Activated B cell treated with CpG ODN at 0.5 μM for 24 hours (primary cell): ENCODE results near the gene KDM6B. TPM values are rescaled to one million over a fixed set of nuclear protein-coding genes. Genes with fewer than 3 reads are reported as not detected.
A peak's percentile ranks its signal among the peaks of the same experiment; 100 is the strongest.

Experiments used
- ATAC-seq: fragments of 200-7000 bp; cut with Tn5 transposase; one replicate; pipeline ENCODE4 v1.10.0; 2021; ENCODE audit warnings: low read depth, mild to moderate bottlenecking, moderate library complexity
- CTCF ChIA-PET: fragments of 350-600 bp; sonication (Branson Sonifier 250); formaldehyde crosslinking; loops from one replicate; lab custom pipeline; 2021; ENCODE audit warnings: antibody characterized with exemption; lab: Charles Lee
- POLR2A ChIA-PET: fragments of 350-600 bp; sonication (Branson Sonifier 250); formaldehyde crosslinking; loops from one replicate; lab custom pipeline; 2021; ENCODE audit warnings: antibody characterized with exemption; lab: Charles Lee
- DNase-seq: peaks from one replicate; pipeline ENCODE4 v3.0.0; 2022
- H3K27ac Mint-ChIP-seq: one replicate; pipeline ENCODE4 v1.8.0; 2020; ENCODE audit warnings: mixed read lengths
- H3K27me3 Mint-ChIP-seq: one replicate; pipeline ENCODE4 v1.8.0; 2021; ENCODE audit warnings: mixed read lengths
- H3K36me3 Mint-ChIP-seq: one replicate; pipeline ENCODE4 v1.8.0; 2021; ENCODE audit warnings: low read depth, mixed read lengths
- H3K4me1 Mint-ChIP-seq: one replicate; pipeline ENCODE4 v1.8.0; 2021; ENCODE audit warnings: mixed read lengths
- H3K4me3 Mint-ChIP-seq: one replicate; pipeline ENCODE4 v1.8.0; 2020; ENCODE audit warnings: mild to moderate bottlenecking, mixed read lengths
- H3K9me3 Mint-ChIP-seq: one replicate; pipeline ENCODE4 v1.8.0; 2020; ENCODE audit warnings: mixed read lengths
- CTCF ChIP-seq: fragments of 200-600 bp; IDR thresholded peaks from one replicate; pipeline ENCODE4 v1.8.0; 2022; ENCODE audit warnings: antibody characterized with exemption, mild to moderate bottlenecking
- intact Hi-C: fragments of 100-400 bp; cut with micrococcal nuclease; formaldehyde crosslinking; loops from one replicate; pipeline ENCODE4 v1.15.1; 2024
- total RNA-seq: library from RNA; stranded (reverse); gene quantifications from 2 replicates; pipeline ENCODE4 v1.2.3, GENCODE V29; 2022

KDM6B gene
- total RNA-seq, 1 donor from 2014 or later, result 70.8 TPM

- ChIA-PET POLR2A (interaction anchor here (3.9 kb wide), 1 partner anchor 14 kb away, joined by 35 read pairs; no protein-coding TSS in a partner anchor), CTCF (interaction anchor here (3.2 kb wide), 1 partner anchor 14 kb away, joined by 35 read pairs; no protein-coding TSS in a partner anchor)
- DNase-seq (no peak), ATAC-seq (no peak)
- Mint-ChIP-seq H3K36me3 (peaks cover 70% of the 10 kb centered on the region), H3K9me3 (no peaks in the 10 kb centered on the region), H3K27me3 (no peaks in the 10 kb centered on the region), H3K27ac (no peak overlapping the region), H3K4me3 (no peak overlapping the region), H3K4me1 (peaks cover 47% of the 10 kb centered on the region)
- intact Hi-C loops, result no loop called here
- no peak for TF ChIP-seq CTCF
Measured at GRCh38 chr17:7849130-7849750, 15.2 kb downstream of the KDM6B start.

GRCh38 chr17:7849751-7850504 is 15.9 kb downstream of the KDM6B start:
- Mint-ChIP-seq H3K27ac (peak overlapping the region; percentile 30), H3K9me3 (no peaks in the 10 kb centered on the region), H3K4me3 (no peak overlapping the region), H3K4me1 (peaks cover 47% of the 10 kb centered on the region), H3K36me3 (peaks cover 68% of the 10 kb centered on the region), H3K27me3 (no peaks in the 10 kb centered on the region)
- ChIA-PET POLR2A (interaction anchor here (1.3 to 3.9 kb wide), 4 partner anchors 8 to 164 kb away, joined by 4 to 35 read pairs (median 8); partner anchors contain the start of gene KDM6B), CTCF (interaction anchor here (1.0 to 3.2 kb wide), 5 partner anchors 11 to 106 kb away, joined by 3 to 35 read pairs (median 7); partner anchors contain the start of gene KDM6B)
- DNase-seq, result no peak
- no peak for TF ChIP-seq CTCF
- intact Hi-C loops, result loop anchor here (10.0 kb wide), 1 partner anchor 375 kb away; no protein-coding TSS in a partner anchor
- no peak for ATAC-seq

GRCh38 chr17:7850701-7851437 is 16.9 kb downstream of the KDM6B start:
- ChIA-PET POLR2A (interaction anchor here (0.6 to 3.9 kb wide), 6 partner anchors 9 to 165 kb away, joined by 3 to 35 read pairs (median 6); partner anchors contain the start of gene KDM6B), CTCF (interaction anchor here (1.0 to 3.2 kb wide), 10 partner anchors 9 to 164 kb away, joined by 3 to 35 read pairs (median 4); partner anchors contain the start of genes KDM6B and TP53)
- Mint-ChIP-seq H3K4me3 (peak overlapping the region; percentile 62), H3K4me1 (peaks cover 44% of the 10 kb centered on the region), H3K36me3 (peaks cover 66% of the 10 kb centered on the region), H3K27ac (peak overlapping the region; percentile 71), H3K9me3 (no peaks in the 10 kb centered on the region), H3K27me3 (no peaks in the 10 kb centered on the region)
- TF ChIP-seq CTCF, result no peak
- DNase-seq, result peak; percentile 16
- ATAC-seq, result no peak
- intact Hi-C loops, result loop anchor here (1.0 to 10.0 kb wide), 5 partner anchors 10 to 374 kb away; partner anchors contain the start of gene KDM6B

GRCh38 chr17:7851438-7852261 is 17.6 kb downstream of the KDM6B start:
- peak; percentile 94 for ATAC-seq
- Mint-ChIP-seq H3K9me3 (no peaks in the 10 kb centered on the region), H3K36me3 (peaks cover 63% of the 10 kb centered on the region), H3K4me1 (peaks cover 37% of the 10 kb centered on the region), H3K4me3 (peak overlapping the region; percentile 62), H3K27ac (peak overlapping the region; percentile 71), H3K27me3 (no peaks in the 10 kb centered on the region)
- CTCF ChIA-PET, result interaction anchor here (1.0 to 3.2 kb wide), 9 partner anchors 9 to 164 kb away, joined by 3 to 35 read pairs (median 5); partner anchors contain the start of genes KDM6B and TP53
- TF ChIP-seq CTCF, result peak; percentile 39
- DNase-seq, result peak; percentile 92
- POLR2A ChIA-PET, result interaction anchor here (1.3 to 3.9 kb wide), 5 partner anchors 10 to 166 kb away, joined by 4 to 35 read pairs (median 8); partner anchors contain the start of gene KDM6B
- intact Hi-C loops, result loop anchor here (1.0 to 10.0 kb wide), 5 partner anchors 10 to 373 kb away; partner anchors contain the start of gene KDM6B
